WERI-Rb-1 (cell line): Measurements from ENCODE around the gene ZNF490.

ENCODE experiments used
- DNase-seq: peaks from one replicate; pipeline ENCODE4 v3.0.0-alpha.2; 2020
- H3K27ac ChIP-seq: fragments of 250-450 bp; sonication (Bioruptor Pico); 2 replicates; pipeline ENCODE4 v1.5.1; 2020; ENCODE audit warnings: mild to moderate bottlenecking, moderate library complexity
- H3K27me3 ChIP-seq: fragments of 250-450 bp; sonication (Bioruptor Pico); 2 replicates; pipeline ENCODE4 v1.5.1; 2021; ENCODE audit warnings: mild to moderate bottlenecking, low read depth, moderate library complexity; ENCODE audit not compliant: insufficient read depth, severe bottlenecking
- H3K36me3 ChIP-seq: fragments of 250-450 bp; sonication (Bioruptor Pico); 2 replicates; pipeline ENCODE4 v1.5.1; 2020; ENCODE audit warnings: mild to moderate bottlenecking, moderate library complexity
- H3K4me3 ChIP-seq: 2 replicates; pipeline ENCODE4 v1.5.1; 2011; ENCODE audit warnings: low read depth, mild to moderate bottlenecking, control low read depth, low read length
- H3K9me3 ChIP-seq: fragments of 250-450 bp; sonication (Bioruptor Pico); 2 replicates; pipeline ENCODE4 v1.5.1; 2021; ENCODE audit warnings: mild to moderate bottlenecking, moderate library complexity; ENCODE audit not compliant: severe bottlenecking
- TF ChIP-seq, protein P1 (sequence below): IDR thresholded peaks from 2 replicates; pipeline ENCODE4 v1.5.1; 2011; ENCODE audit warnings: low read depth, mild to moderate bottlenecking, control low read depth, inconsistent platforms, low read length

ZNF490 gene

DNA sequence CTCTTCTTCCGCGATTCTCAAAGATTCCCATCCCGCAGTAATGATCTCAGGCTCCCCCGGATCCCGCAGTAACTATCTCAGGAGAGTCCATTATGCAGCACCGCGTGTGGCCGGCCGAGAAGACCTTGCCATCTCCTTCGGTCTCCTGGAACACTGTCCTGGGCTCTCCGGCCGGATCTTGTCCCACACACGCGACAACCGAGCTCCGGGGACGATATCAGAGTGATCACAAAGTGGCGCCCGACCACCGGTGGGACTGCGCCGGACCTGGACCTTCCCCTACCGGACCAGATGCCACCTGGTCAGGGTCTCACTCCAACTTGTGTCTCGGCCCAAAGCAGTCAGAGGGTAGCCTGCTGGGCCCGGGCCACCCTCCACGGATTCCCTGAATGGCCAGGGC, 31.9 kb upstream of the ZNF490 start:
- Histone ChIP-seq H3K36me3 (no peaks in the 10 kb centered on the region), H3K9me3 (peaks cover 2% of the 10 kb centered on the region), H3K27ac (no peak overlapping the region), H3K4me3 (no peak overlapping the region), H3K27me3 (no peaks in the 10 kb centered on the region)
- TF ChIP-seq, protein P1, sequence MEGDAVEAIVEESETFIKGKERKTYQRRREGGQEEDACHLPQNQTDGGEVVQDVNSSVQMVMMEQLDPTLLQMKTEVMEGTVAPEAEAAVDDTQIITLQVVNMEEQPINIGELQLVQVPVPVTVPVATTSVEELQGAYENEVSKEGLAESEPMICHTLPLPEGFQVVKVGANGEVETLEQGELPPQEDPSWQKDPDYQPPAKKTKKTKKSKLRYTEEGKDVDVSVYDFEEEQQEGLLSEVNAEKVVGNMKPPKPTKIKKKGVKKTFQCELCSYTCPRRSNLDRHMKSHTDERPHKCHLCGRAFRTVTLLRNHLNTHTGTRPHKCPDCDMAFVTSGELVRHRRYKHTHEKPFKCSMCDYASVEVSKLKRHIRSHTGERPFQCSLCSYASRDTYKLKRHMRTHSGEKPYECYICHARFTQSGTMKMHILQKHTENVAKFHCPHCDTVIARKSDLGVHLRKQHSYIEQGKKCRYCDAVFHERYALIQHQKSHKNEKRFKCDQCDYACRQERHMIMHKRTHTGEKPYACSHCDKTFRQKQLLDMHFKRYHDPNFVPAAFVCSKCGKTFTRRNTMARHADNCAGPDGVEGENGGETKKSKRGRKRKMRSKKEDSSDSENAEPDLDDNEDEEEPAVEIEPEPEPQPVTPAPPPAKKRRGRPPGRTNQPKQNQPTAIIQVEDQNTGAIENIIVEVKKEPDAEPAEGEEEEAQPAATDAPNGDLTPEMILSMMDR = no peak
- no peak for DNase-seq

DNA sequence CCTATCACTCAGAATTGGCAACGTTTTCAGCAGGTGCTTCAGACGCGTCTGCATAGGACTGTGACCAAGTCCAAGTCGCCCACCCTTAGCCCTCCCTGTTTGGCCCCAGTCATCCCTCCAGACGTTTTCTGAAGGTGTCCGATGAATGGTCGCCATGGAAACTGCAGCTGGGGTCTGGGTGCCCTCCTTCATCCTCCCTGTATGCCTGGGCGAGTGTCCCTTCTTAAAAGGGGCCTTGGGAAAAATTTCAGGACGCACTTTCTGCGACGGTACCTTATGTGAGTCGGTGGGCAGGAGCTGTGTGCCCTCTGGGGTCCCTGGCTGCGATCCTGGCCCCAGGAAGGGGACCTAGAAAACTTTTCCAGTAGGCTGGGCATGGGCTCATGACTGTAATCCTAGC, 30.8 kb upstream of the ZNF490 start:
- TF ChIP-seq, protein P1 = no peak
- peaks cover 2% of the 10 kb centered on the region for H3K9me3 ChIP-seq
- DNase-seq = no peak

DNA sequence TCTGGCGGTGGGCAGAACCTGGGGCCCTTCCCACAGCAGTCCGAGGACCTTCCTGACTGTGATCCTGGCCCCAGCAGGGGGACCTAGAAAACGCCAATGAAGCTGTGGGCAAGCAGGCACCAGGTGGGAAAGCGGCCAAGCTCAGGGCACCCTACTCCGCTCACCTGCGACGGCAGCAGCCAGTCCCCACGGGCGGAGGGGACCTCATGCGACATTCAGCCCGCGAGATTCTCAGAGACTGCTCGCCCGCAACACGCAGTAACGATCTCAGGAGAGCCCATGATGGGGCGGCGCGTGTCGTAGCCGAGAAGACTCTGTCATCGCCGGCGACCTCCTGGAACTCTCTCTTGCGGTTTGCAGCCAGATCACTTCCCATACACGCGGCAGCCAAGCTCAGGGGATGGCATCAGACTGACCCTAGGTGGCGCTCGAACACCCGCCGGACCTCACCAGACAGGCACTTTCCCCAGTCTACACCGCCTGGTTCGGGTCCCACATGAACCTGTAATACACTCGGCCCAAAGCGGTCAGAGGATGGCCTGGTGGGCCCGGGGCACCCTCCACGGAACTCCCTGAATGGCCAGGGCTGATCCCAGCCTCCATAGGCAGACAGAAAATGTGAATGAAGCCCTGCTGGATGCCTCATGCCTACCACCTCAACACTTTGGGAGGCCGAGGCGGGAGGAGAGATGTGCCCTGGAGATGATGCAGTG, 29.4 kb upstream of the ZNF490 start:
- peak overlapping the region; percentile 65 for H3K27ac ChIP-seq
- peaks cover 2% of the 10 kb centered on the region for H3K9me3 ChIP-seq
- peak overlapping the region; percentile 32 for H3K4me3 ChIP-seq
- TF ChIP-seq, protein P1 = peak; percentile 94
- no peaks in the 10 kb centered on the region for H3K36me3 ChIP-seq
- peak; percentile 87 for DNase-seq
- H3K27me3 ChIP-seq = no peaks in the 10 kb centered on the region

More for the DNA sequence above, 30.8 kb upstream of the ZNF490 start:
- Histone ChIP-seq H3K27me3 (no peaks in the 10 kb centered on the region), H3K36me3 (no peaks in the 10 kb centered on the region), H3K4me3 (no peak overlapping the region), H3K27ac (no peak overlapping the region)

DNA sequence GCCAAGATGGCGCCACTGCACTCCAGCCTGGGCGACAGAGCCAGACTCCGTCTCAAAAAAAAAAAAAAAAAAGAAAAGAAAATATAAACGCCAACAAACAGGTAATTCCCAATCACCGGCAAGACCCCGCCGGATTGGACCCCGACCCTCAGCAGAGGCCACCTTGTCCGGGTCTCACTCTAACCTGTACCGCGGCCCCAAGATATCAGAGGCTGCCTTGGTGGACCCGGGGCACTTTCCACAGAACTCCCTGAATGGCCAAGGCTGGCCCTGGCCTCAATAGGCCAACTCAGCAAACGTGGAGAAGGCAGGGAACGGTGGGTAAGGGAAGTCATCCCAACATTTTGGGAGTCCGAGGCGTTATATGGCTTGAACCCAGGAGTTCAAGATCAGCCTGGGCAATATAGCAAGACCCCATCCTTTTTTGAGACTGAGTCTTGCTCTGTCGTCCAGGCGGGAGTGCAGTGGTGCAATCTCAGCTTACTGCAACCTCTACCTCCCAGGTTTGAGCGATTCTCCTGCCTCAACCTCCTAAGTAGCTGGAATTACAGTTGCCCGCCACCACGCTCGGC, 28.1 kb upstream of the ZNF490 start:
- no peaks in the 10 kb centered on the region for H3K27me3 ChIP-seq
- TF ChIP-seq, protein P1 = no peak
- peaks cover 2% of the 10 kb centered on the region for H3K9me3 ChIP-seq
- H3K4me3 ChIP-seq = no peak overlapping the region
- no peak overlapping the region for H3K27ac ChIP-seq
- DNase-seq = no peak
- no peaks in the 10 kb centered on the region for H3K36me3 ChIP-seq

DNA sequence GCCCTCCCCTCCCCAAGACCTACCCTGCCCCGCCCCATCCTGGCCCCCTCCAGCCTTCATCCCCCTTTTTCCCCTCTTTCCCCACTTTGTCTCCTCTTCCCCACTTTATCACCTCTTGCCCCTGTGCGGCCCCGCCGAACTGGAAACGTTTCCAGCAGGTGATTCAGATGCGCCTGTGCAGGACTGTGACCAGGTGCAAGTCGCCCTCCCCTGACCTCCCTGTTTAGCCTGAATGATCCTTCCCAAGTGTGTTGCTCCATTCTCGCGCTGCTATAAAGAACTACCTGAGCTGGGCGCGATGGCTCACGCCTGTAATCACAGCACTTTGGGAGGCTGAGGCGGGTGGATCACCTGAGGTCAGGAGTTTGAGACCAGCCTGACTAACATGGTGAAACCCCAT, 26.0 kb upstream of the ZNF490 start:
- no peaks in the 10 kb centered on the region for H3K27me3 ChIP-seq
- H3K9me3 ChIP-seq = peaks cover 2% of the 10 kb centered on the region
- TF ChIP-seq, protein P1 = no peak
- no peak overlapping the region; the same call in 1 of the 2 replicates for H3K27ac ChIP-seq
- H3K36me3 ChIP-seq = peaks cover 2% of the 10 kb centered on the region; the same call in 1 of the 2 replicates
- no peak overlapping the region for H3K4me3 ChIP-seq
- DNase-seq = peak; percentile 17
